ENCODE measurements around the gene PATJ.

- no peak for TF ChIP-seq CTCF (IDR thresholded peaks at IDR 0.05; ENCODE audit: insufficient read depth, low read length, poor library complexity, severe bottlenecking)
- no peak for TF ChIP-seq EZH2phosphoT487 (conservative IDR thresholded peaks at IDR 0.05; ENCODE audit: low read length)
These were observed 172.7 kb downstream of the PATJ start for GRCh38 chr1:61914823-61915482.

All from SU-DHL-6 (cell line).